UCSD-AML1 (cell line): ENCODE measurements around the gene OR52K2.
A peak's percentile ranks its signal among the peaks of the same experiment; 100 is the strongest.
"Not testable (repeated sequence)": the region's sequence is repeated elsewhere in the genome, so short reads cannot be mapped to it uniquely, and the experiment has no call there.

Experiments
- DNase-seq: peaks from one replicate; lab custom pipeline; 2025; ENCODE audit not compliant: unreplicated experiment; lab: John Stamatoyannopoulos, UW

Gene OR52K2

GRCh38 chr11:4448995-4449394 is at the start of gene OR52K2:
OR52K2 (plus strand) TSS chr11:4449295; CDS start chr11:4449340, 45 bp downstream.
- DNase-seq, result no peak

- not testable (repeated sequence) for DNase-seq
Observed at GRCh38 chr11:4406206-4406605, 42.9 kb upstream of the OR52K2 start.

- DNase-seq, result no peak
Observed at GRCh38 chr11:4416306-4416705, 32.8 kb upstream of the OR52K2 start.

GRCh38 chr11:4416816-4417215 is 32.3 kb upstream of the OR52K2 start:
- DNase-seq, result no peak

GRCh38 chr11:4418403-4418802 is 30.7 kb upstream of the OR52K2 start:
- no peak for DNase-seq

GRCh38 chr11:4430051-4430450 is 19.0 kb upstream of the OR52K2 start:
- no peak for DNase-seq

GRCh38 chr11:4433856-4434255 is 15.2 kb upstream of the OR52K2 start:
- no peak for DNase-seq

- DNase-seq, result no peak
Observed at GRCh38 chr11:4436411-4436810, 12.7 kb upstream of the OR52K2 start.

GRCh38 chr11:4441515-4441914 is 7.6 kb upstream of the OR52K2 start:
- no peak for DNase-seq

GRCh38 chr11:4443232-4443891 is 5.7 kb upstream of the OR52K2 start:
- DNase-seq, result no peak

- DNase-seq, result no peak
Observed at GRCh38 chr11:4453118-4453517, 4.0 kb downstream of the OR52K2 start.

- no peak for DNase-seq
Observed at GRCh38 chr11:4454021-4454420, 4.9 kb downstream of the OR52K2 start.

GRCh38 chr11:4455419-4455818 is 6.3 kb downstream of the OR52K2 start:
- DNase-seq, result peak; percentile 70

GRCh38 chr11:4459500-4459899 is 10.4 kb downstream of the OR52K2 start:
- peak; percentile 51 for DNase-seq

GRCh38 chr11:4460151-4460550 is 11.1 kb downstream of the OR52K2 start:
- DNase-seq, result no peak

GRCh38 chr11:4464216-4465159 is 15.4 kb downstream of the OR52K2 start:
- no peak for DNase-seq

- DNase-seq, result no peak
Observed at GRCh38 chr11:4465407-4465806, 16.3 kb downstream of the OR52K2 start.

GRCh38 chr11:4466131-4466870 is 17.2 kb downstream of the OR52K2 start:
- no peak for DNase-seq

GRCh38 chr11:4466871-4467442 is 17.9 kb downstream of the OR52K2 start:
- DNase-seq, result no peak

GRCh38 chr11:4467811-4468606 is 18.9 kb downstream of the OR52K2 start:
- peak; percentile 35 for DNase-seq
